ENCODE measurements around the gene ABHD6.

GRCh38 chr3:58204720-58205119 lies 32.9 kb upstream of the ABHD6 start:
- TF ChIP-seq POLR2AphosphoS5 (IDR thresholded peaks at IDR 0.05; ENCODE audit: low read depth, low read length) (no peak), POLR2A (IDR thresholded peaks at IDR 0.05; ENCODE audit: low read depth, low read length) (no peak), TAF1 (IDR thresholded peaks at IDR 0.05; ENCODE audit: borderline replicate concordance, low read depth, low read length) (no peak)

All from GM12892 (cell line).